HepG2 (cell line): ENCODE data around the gene GTF2F1. TPM values are rescaled to one million over a fixed set of nuclear protein-coding genes. Genes with fewer than 3 reads are reported as not detected.
A peak's percentile ranks its signal among the peaks of the same experiment; 100 is the strongest.

Experiments
- CHD4 ChIP-seq: fragments of 200-600 bp; sonication (generic); IDR thresholded peaks from 2 replicates; pipeline ENCODE4 v1.7.0; 2017; ENCODE audit warnings: mild to moderate bottlenecking, low read length, borderline replicate concordance
- DRAP1 ChIP-seq: IDR thresholded peaks from 2 replicates; pipeline ENCODE4 v1.6.1; 2016; ENCODE audit warnings: missing genetic modification reagents, missing compliant biosample characterization
- GPN1 ChIP-seq: sonication (generic); formaldehyde crosslinking; IDR thresholded peaks from 2 replicates; pipeline ENCODE4 v1.5.1; 2020; ENCODE audit warnings: missing genetic modification reagents, borderline replicate concordance
- HINFP ChIP-seq: sonication (generic); formaldehyde crosslinking; IDR thresholded peaks from 2 replicates; pipeline ENCODE4 v1.4.0; 2020; ENCODE audit warnings: low read depth, mild to moderate bottlenecking, missing genetic modification reagents
- KLF16 ChIP-seq, 2 experiments: sonication (generic) in 1 of 2; formaldehyde crosslinking in 1 of 2; IDR thresholded peaks; 2 replicates each; pipeline versions ENCODE4 v1.6.1 to v1.8.0; 2016 to 2023; ENCODE audit warnings: missing genetic modification reagents in 2 of 2, missing compliant biosample characterization in 1 of 2
- MBNL3 ChIP-seq: fragments of 250-450 bp; sonication (Bioruptor Pico); conservative IDR thresholded peaks from 2 replicates; pipeline ENCODE4 v1.8.0; 2022; ENCODE audit warnings: mild to moderate bottlenecking, inconsistent platforms
- MTERF4 ChIP-seq: sonication (generic); formaldehyde crosslinking; IDR thresholded peaks from 2 replicates; pipeline ENCODE4 v1.8.0; 2023; ENCODE audit warnings: mild to moderate bottlenecking, missing genetic modification reagents
- MXI1 ChIP-seq: IDR thresholded peaks from 3 replicates; pipeline ENCODE4 v1.6.1; 2012; ENCODE audit warnings: low read depth, low read length, inconsistent platforms, borderline replicate concordance
- NFIC ChIP-seq: IDR thresholded peaks from 2 replicates; pipeline ENCODE4 v1.6.1; 2012; ENCODE audit warnings: mild to moderate bottlenecking, low read length, inconsistent platforms
- ZBTB46 ChIP-seq: sonication (generic); formaldehyde crosslinking; IDR thresholded peaks from 2 replicates; pipeline ENCODE4 v1.4.0; 2020; ENCODE audit warnings: mild to moderate bottlenecking, missing genetic modification reagents, borderline replicate concordance
- ZFP1 ChIP-seq: IDR thresholded peaks from 2 replicates; pipeline ENCODE4 v1.6.1; 2016
- ZNF205 ChIP-seq: IDR thresholded peaks from 2 replicates; pipeline ENCODE4 v1.6.1; 2018; ENCODE audit warnings: missing biosample characterization, missing genetic modification reagents
- ZNF253 ChIP-seq: sonication (generic); formaldehyde crosslinking; IDR thresholded peaks from 2 replicates; pipeline ENCODE4 v1.8.0; 2022; ENCODE audit warnings: mild to moderate bottlenecking, missing genetic modification reagents, borderline replicate concordance
- ZNF256 ChIP-seq: sonication (generic); formaldehyde crosslinking; conservative IDR thresholded peaks from 2 replicates; pipeline ENCODE4 v1.4.0; 2020; ENCODE audit warnings: missing genetic modification reagents
- ZNF34 ChIP-seq: sonication (generic); formaldehyde crosslinking; IDR thresholded peaks from 2 replicates; pipeline ENCODE4 v1.4.0; 2020; ENCODE audit warnings: mild to moderate bottlenecking, missing genetic modification reagents, borderline replicate concordance
- ZNF343 ChIP-seq: sonication (generic); formaldehyde crosslinking; IDR thresholded peaks from 2 replicates; pipeline ENCODE4 v1.4.0; 2020; ENCODE audit warnings: mild to moderate bottlenecking, missing genetic modification reagents
- ZNF609 ChIP-seq: sonication (generic); formaldehyde crosslinking; IDR thresholded peaks from 2 replicates; pipeline ENCODE4 v1.4.0; 2020; ENCODE audit warnings: mild to moderate bottlenecking, missing genetic modification reagents, borderline replicate concordance
- ZNF781 ChIP-seq: sonication (generic); formaldehyde crosslinking; IDR thresholded peaks from 2 replicates; pipeline ENCODE4 v1.5.1; 2020; ENCODE audit warnings: borderline replicate concordance, mild to moderate bottlenecking, missing genetic modification reagents; ENCODE audit errors: not compliant biosample characterization
- ZNF839 ChIP-seq: sonication (generic); formaldehyde crosslinking; IDR thresholded peaks from 2 replicates; pipeline ENCODE4 v1.4.0; 2020; ENCODE audit warnings: missing genetic modification reagents, mild to moderate bottlenecking, borderline replicate concordance
- polyA plus RNA-seq, 8 experiments: library from polyadenylated mRNA; depleted of rRNA in 3 of 8; stranded (reverse) in 7 of 8; unstranded in 1 of 8; fragments of >200 nt; fragmentation: Illumina TruSeq in 4 of 8; extraction: Trizol in 4 of 8; gene quantifications; 2 replicates each; pipeline versions ENCODE4 v1.2.1 to v1.2.3, GENCODE V29; 2011 to 2016; ENCODE audit warnings: low read depth in 4 of 8, missing spikeins in 1 of 8, mixed read lengths in 1 of 8; ENCODE audit not compliant: insufficient read depth in 1 of 8
- total RNA-seq, 5 experiments: library from RNA; depleted of rRNA; stranded (reverse); fragments of >200 nt; fragmentation: Illumina TruSeq; extraction: Trizol; gene quantifications; 2 replicates each; pipeline ENCODE4 v1.2.3, GENCODE V29; 2016; ENCODE audit warnings: low read depth in 1 of 5

GTF2F1 gene
- total and polyA plus RNA-seq, 2 of the 13 experiments (the other 11 are each of a cell fraction or from before 2014, with no cell fraction given), result 27.8 to 34.1 TPM

GRCh38 chr19:6425732-6426620 is 33.0 kb upstream of the GTF2F1 start (continued):
- TF ChIP-seq ZNF609 (CRISPR knock-in tag) (no peak), ZNF205 (CRISPR knock-in tag) (no peak), MBNL3 (CRISPR knock-in tag) (no peak), GPN1 (CRISPR knock-in tag) (no peak), ZNF256 (CRISPR knock-in tag) (no peak), DRAP1 (no peak), ZBTB46 (CRISPR knock-in tag) (no peak), HINFP (CRISPR knock-in tag) (no peak; the same call in 1 of the 2 replicates), KLF16 (CRISPR knock-in tag; IDR thresholded peaks at IDR 0.05) (no peak), ZNF253 (CRISPR knock-in tag) (no peak), ZNF839 (CRISPR knock-in tag) (no peak), NFIC (no peak), ZNF343 (CRISPR knock-in tag) (no peak), ZNF34 (CRISPR knock-in tag) (no peak), ZFP1 (CRISPR knock-in tag) (no peak), CHD4 (peak; percentile 75; the same call in 1 of the 2 replicates), MXI1 (0 out of 3 replicates have a peak, but pooled peaks have one; percentile 20), ZNF781 (CRISPR knock-in tag) (no peak), MTERF4 (no peak)
